Measurements from ENCODE around the gene CXXC5. TPM values are rescaled to one million over a fixed set of nuclear protein-coding genes. Genes with fewer than 3 reads are reported as not detected.
A peak's percentile ranks its signal among the peaks of the same experiment; 100 is the strongest.

Gene CXXC5
- total RNA-seq, 2 experiments from 2014 or later, result 1.4 to 1.7 TPM

GRCh38 chr5:139664727-139665351 lies 16.7 kb downstream of the CXXC5 start:
- Mint-ChIP-seq H3K9me3 (no peaks in the 10 kb centered on the region), H3K36me3 (ENCODE audit: low read depth) (no peaks in the 10 kb centered on the region), H3K27ac (no peak overlapping the region), H3K4me3 (no peak overlapping the region), H3K27me3 (peaks cover 3% of the 10 kb centered on the region), H3K4me1 (peaks cover 29% of the 10 kb centered on the region)
- CTCF ChIA-PET, result interaction anchor here (0.6 kb wide), 1 partner anchor 142 kb away, joined by 5 read pairs; no protein-coding TSS in a partner anchor
- POLR2A ChIA-PET, result no interaction called here
- DNase-seq, result no peak

GRCh38 chr5:139665626-139666025 lies 17.5 kb downstream of the CXXC5 start:
- H3K36me3 Mint-ChIP-seq (ENCODE audit: low read depth), result no peaks in the 10 kb centered on the region
- H3K27ac Mint-ChIP-seq, result no peak overlapping the region
- CTCF ChIA-PET, result interaction anchor here (1.7 to 2.7 kb wide), 2 partner anchors 11 to 101 kb away, joined by 4 to 13 read pairs; no protein-coding TSS in a partner anchor
- POLR2A ChIA-PET, result no interaction called here
- H3K4me3 Mint-ChIP-seq, result no peak overlapping the region
- peaks cover 6% of the 10 kb centered on the region for H3K27me3 Mint-ChIP-seq
- DNase-seq, result no peak
- H3K9me3 Mint-ChIP-seq, result no peaks in the 10 kb centered on the region
- peaks cover 36% of the 10 kb centered on the region for H3K4me1 Mint-ChIP-seq

DNA sequence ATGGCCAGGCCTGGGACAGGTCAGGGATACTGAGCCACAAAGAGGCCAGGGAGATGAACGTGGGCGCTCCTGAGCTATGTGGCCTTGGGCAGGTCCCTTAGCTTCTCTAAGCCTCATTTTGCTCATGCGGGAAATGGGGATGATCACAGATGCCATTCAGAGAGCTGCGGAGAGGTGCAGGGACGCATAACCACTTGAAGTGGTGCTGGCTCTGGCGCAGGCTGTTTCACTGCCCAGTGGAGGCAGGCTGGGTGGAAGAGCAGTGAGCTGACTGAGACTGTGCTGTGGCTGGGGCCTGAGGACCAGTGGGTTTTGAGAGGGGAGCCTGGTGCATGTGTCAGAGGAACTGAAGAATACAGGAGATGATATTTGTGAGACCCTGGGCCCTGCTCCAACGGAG lies 18.4 kb downstream of the CXXC5 start:
- POLR2A ChIA-PET, result interaction anchor here (0.5 to 2.5 kb wide), 4 partner anchors 9 to 99 kb away, joined by 3 to 8 read pairs (median 4); no protein-coding TSS in a partner anchor
- no peaks in the 10 kb centered on the region for H3K36me3 Mint-ChIP-seq (ENCODE audit: low read depth)

DNA sequence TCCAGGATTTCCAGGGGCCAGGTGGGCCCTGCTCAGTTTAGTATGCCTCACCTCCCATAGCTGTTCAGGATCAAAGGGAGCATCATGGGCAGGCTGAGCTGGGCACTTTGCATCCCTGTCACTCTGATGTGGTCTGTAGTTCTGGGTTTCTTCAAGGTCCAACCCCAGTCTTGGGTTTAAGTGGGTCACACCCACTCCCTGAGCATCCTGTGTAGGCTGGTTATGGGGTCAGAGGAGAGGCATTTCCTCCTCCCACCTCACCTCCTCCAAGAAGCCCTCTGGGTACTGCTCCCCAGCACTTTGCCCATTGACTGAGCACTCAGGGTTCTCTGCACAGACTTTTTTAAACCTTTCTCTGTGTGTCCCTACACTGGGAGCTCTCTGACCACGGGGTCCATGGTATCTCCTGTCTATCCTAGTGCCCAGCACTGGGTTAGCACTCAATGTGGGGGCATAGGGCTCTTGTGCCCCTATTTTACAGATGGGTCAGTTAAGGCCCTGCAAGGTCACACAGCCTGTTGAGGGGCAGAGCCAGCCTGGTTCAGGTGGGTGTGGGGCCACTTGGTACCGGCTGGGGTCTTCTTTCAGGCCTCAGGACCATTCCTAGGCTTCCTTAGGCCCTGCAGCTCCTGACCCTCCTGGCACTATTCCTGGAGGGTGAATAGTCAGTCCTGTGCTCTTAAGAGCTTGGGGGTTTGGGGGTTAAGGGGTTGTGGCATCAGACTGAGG lies 19.0 kb downstream of the CXXC5 start:
- ChIA-PET CTCF (interaction anchor here (1.1 to 2.7 kb wide), 7 partner anchors 13 to 120 kb away, joined by 3 to 13 read pairs (median 4); no protein-coding TSS in a partner anchor), POLR2A (interaction anchor here (0.5 to 2.5 kb wide), 7 partner anchors 8 to 105 kb away, joined by 3 to 8 read pairs (median 3); partner anchors contain the start of gene CXXC5)
- Mint-ChIP-seq H3K9me3 (no peaks in the 10 kb centered on the region), H3K4me3 (peak overlapping the region; percentile 50), H3K36me3 (ENCODE audit: low read depth) (no peaks in the 10 kb centered on the region), H3K4me1 (peaks cover 36% of the 10 kb centered on the region), H3K27me3 (peaks cover 7% of the 10 kb centered on the region), H3K27ac (peak overlapping the region; percentile 40)
- peak; percentile 36 for DNase-seq

More for the DNA sequence above, 18.4 kb downstream of the CXXC5 start:
- peak overlapping the region; percentile 19 for H3K27ac Mint-ChIP-seq
- no peak overlapping the region for H3K4me3 Mint-ChIP-seq
- DNase-seq, result no peak
- CTCF ChIA-PET, result interaction anchor here (1.2 to 2.7 kb wide), 4 partner anchors 12 to 109 kb away, joined by 3 to 13 read pairs (median 4); no protein-coding TSS in a partner anchor
- no peaks in the 10 kb centered on the region for H3K9me3 Mint-ChIP-seq
- peaks cover 36% of the 10 kb centered on the region for H3K4me1 Mint-ChIP-seq
- H3K27me3 Mint-ChIP-seq, result peaks cover 7% of the 10 kb centered on the region

- Mint-ChIP-seq H3K4me1 (peaks cover 36% of the 10 kb centered on the region), H3K27me3 (peaks cover 7% of the 10 kb centered on the region), H3K27ac (peak overlapping the region; percentile 40), H3K9me3 (no peaks in the 10 kb centered on the region), H3K4me3 (peak overlapping the region; percentile 50), H3K36me3 (ENCODE audit: low read depth) (no peaks in the 10 kb centered on the region)
- DNase-seq, result no peak
- ChIA-PET POLR2A (interaction anchor here (0.7 to 2.5 kb wide), 5 partner anchors 8 to 105 kb away, joined by 3 to 8 read pairs (median 3); partner anchors contain the start of gene CXXC5), CTCF (interaction anchor here (1.1 to 2.7 kb wide), 6 partner anchors 23 to 120 kb away, joined by 3 to 13 read pairs (median 4); no protein-coding TSS in a partner anchor)
Observed at GRCh38 chr5:139667730-139668063, 19.5 kb downstream of the CXXC5 start.

- Mint-ChIP-seq H3K4me1 (peaks cover 36% of the 10 kb centered on the region), H3K27me3 (peaks cover 7% of the 10 kb centered on the region), H3K27ac (peak overlapping the region; percentile 40), H3K36me3 (ENCODE audit: low read depth) (no peaks in the 10 kb centered on the region), H3K4me3 (peak overlapping the region; percentile 65), H3K9me3 (no peaks in the 10 kb centered on the region)
- peak; percentile 47 for DNase-seq
- CTCF ChIA-PET, result interaction anchor here (1.1 to 2.7 kb wide), 5 partner anchors 22 to 119 kb away, joined by 3 to 13 read pairs (median 6); no protein-coding TSS in a partner anchor
- POLR2A ChIA-PET, result interaction anchor here (1.2 to 2.5 kb wide), 4 partner anchors 9 to 33 kb away, joined by 3 to 8 read pairs (median 5); partner anchors contain the start of gene CXXC5
Observed at GRCh38 chr5:139668064-139668880, 20.1 kb downstream of the CXXC5 start.

DNA sequence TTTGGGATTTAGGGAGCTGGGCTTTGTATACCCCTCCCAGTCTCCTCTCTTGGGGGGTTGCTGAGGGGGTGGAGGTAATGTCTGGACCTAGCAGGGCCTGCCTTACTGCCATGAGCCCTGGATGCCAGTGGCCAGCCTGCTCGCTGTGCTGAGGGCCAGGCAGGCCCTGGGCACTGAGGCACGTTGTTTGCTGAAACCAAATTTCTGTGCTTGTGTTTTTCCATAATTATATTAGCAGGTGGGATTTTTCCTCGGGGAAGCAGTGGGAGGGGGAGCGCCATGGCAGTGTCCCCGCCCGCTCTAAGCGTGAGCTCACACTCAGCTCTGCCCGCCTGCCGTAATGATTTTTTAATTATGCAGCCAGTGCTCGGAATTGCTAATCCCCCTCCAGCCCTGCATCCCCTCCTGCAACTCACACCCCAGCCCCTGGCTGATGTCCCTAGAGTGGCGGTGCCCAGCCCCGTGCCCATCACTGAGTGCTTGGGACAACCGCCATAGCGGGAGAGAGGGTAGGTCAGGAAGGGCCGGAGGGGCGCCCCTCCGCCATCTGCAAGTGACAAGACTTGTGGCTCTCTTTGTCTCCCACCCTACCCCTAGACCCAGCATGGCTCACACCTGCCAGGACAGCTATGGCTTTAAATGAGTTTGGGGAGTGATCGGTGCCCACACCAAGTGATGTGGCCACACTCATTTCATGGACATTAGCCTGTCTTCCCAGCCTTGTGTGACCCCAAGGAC lies 20.9 kb downstream of the CXXC5 start:
- H3K27me3 Mint-ChIP-seq, result peaks cover 7% of the 10 kb centered on the region
- peaks cover 36% of the 10 kb centered on the region for H3K4me1 Mint-ChIP-seq
- peak overlapping the region; percentile 50 for H3K27ac Mint-ChIP-seq
- H3K36me3 Mint-ChIP-seq (ENCODE audit: low read depth), result no peaks in the 10 kb centered on the region
- ChIA-PET CTCF (interaction anchor here (0.6 to 2.2 kb wide), 2 partner anchors 21 to 576 kb away, joined by 4 to 7 read pairs; no protein-coding TSS in a partner anchor), POLR2A (interaction anchor here (0.6 to 2.5 kb wide), 3 partner anchors 9 to 1833 kb away, joined by 3 to 8 read pairs (median 7); no protein-coding TSS in a partner anchor)
- no peak for DNase-seq
- no peaks in the 10 kb centered on the region for H3K9me3 Mint-ChIP-seq
- H3K4me3 Mint-ChIP-seq, result peak overlapping the region; percentile 65

- CTCF ChIA-PET, result interaction anchor here (0.6 to 1.2 kb wide), 3 partner anchors 34 to 575 kb away, joined by 3 to 4 read pairs (median 3); no protein-coding TSS in a partner anchor
- Mint-ChIP-seq H3K27me3 (peaks cover 7% of the 10 kb centered on the region), H3K27ac (peak overlapping the region; percentile 50), H3K9me3 (no peaks in the 10 kb centered on the region), H3K4me3 (peak overlapping the region; percentile 65), H3K4me1 (peaks cover 36% of the 10 kb centered on the region), H3K36me3 (ENCODE audit: low read depth) (no peaks in the 10 kb centered on the region)
- DNase-seq, result no peak
- POLR2A ChIA-PET, result interaction anchor here (0.6 to 2.5 kb wide), 3 partner anchors 33 to 1832 kb away, joined by 3 to 7 read pairs (median 6); no protein-coding TSS in a partner anchor
Observed at GRCh38 chr5:139669662-139670368, 21.7 kb downstream of the CXXC5 start.

GRCh38 chr5:139670369-139671095 lies 22.4 kb downstream of the CXXC5 start:
- Mint-ChIP-seq H3K9me3 (no peaks in the 10 kb centered on the region), H3K27ac (peak overlapping the region; percentile 29), H3K4me1 (peaks cover 36% of the 10 kb centered on the region), H3K4me3 (no peak overlapping the region), H3K27me3 (peaks cover 7% of the 10 kb centered on the region), H3K36me3 (ENCODE audit: low read depth) (no peaks in the 10 kb centered on the region)
- DNase-seq, result no peak
- POLR2A ChIA-PET, result interaction anchor here (1.6 to 2.5 kb wide), 2 partner anchors 33 to 35 kb away, joined by 6 to 7 read pairs; no protein-coding TSS in a partner anchor
- CTCF ChIA-PET, result interaction anchor here (0.9 to 1.2 kb wide), 4 partner anchors 23 to 96 kb away, joined by 3 read pairs; no protein-coding TSS in a partner anchor

GRCh38 chr5:139671096-139671841 lies 23.1 kb downstream of the CXXC5 start:
- Mint-ChIP-seq H3K27me3 (peaks cover 7% of the 10 kb centered on the region), H3K4me1 (peaks cover 36% of the 10 kb centered on the region), H3K9me3 (no peaks in the 10 kb centered on the region), H3K4me3 (no peak overlapping the region), H3K36me3 (ENCODE audit: low read depth) (no peaks in the 10 kb centered on the region), H3K27ac (no peak overlapping the region)
- ChIA-PET POLR2A (interaction anchor here (1.6 to 2.5 kb wide), 2 partner anchors 34 to 36 kb away, joined by 6 to 7 read pairs; no protein-coding TSS in a partner anchor), CTCF (interaction anchor here (0.9 to 1.2 kb wide), 4 partner anchors 22 to 96 kb away, joined by 3 to 4 read pairs (median 3); no protein-coding TSS in a partner anchor)
- DNase-seq, result no peak
